ENCODE results near the gene DDC.

Gene DDC

GRCh38 chr7:50564640-50565558 is at the start of gene DDC:
Gene DDC, minus strand, starts transcription at chr7:50565405. Its CDS starts 21,320 bp downstream, at chr7:50544085.
- TF ChIP-seq YY1 (IDR thresholded peaks at IDR 0.05; ENCODE audit: low read depth) (no peak), REST (IDR thresholded peaks at IDR 0.05; ENCODE audit: low read depth) (no peak), MAX (IDR thresholded peaks at IDR 0.05) (no peak), CREB1 (IDR thresholded peaks at IDR 0.05; ENCODE audit: low read depth) (no peak), TAF1 (IDR thresholded peaks at IDR 0.05; ENCODE audit: low read depth) (no peak), TCF12 (IDR thresholded peaks at IDR 0.05; ENCODE audit: low read depth) (no peak), NFIC (IDR thresholded peaks at IDR 0.05) (no peak), ZBTB7A (IDR thresholded peaks at IDR 0.05; ENCODE audit: low read depth) (no peak), FOXM1 (IDR thresholded peaks at IDR 0.05; ENCODE audit: borderline replicate concordance, low read depth) (no peak), EGR1 (IDR thresholded peaks at IDR 0.05) (no peak)

GRCh38 chr7:50613473-50613872 is 48.3 kb upstream of the DDC start:
- no peak for TF ChIP-seq MAX (IDR thresholded peaks at IDR 0.05)
- no peak for TF ChIP-seq TEAD4 (IDR thresholded peaks at IDR 0.05)
- no peak for TF ChIP-seq EP300 (IDR thresholded peaks at IDR 0.05; ENCODE audit: borderline replicate concordance)
- TF ChIP-seq ZBTB7A (IDR thresholded peaks at IDR 0.05; ENCODE audit: low read depth): no peak
- no peak for TF ChIP-seq YY1 (IDR thresholded peaks at IDR 0.05; ENCODE audit: low read depth)
- no peak for TF ChIP-seq RAD21 (IDR thresholded peaks at IDR 0.05; ENCODE audit: low read depth)

- no peak for TF ChIP-seq EP300 (IDR thresholded peaks at IDR 0.05; ENCODE audit: borderline replicate concordance)
- TF ChIP-seq CEBPB (IDR thresholded peaks at IDR 0.05): no peak
- no peak for TF ChIP-seq FOXM1 (IDR thresholded peaks at IDR 0.05; ENCODE audit: borderline replicate concordance, low read depth)
- no peak for TF ChIP-seq TCF12 (IDR thresholded peaks at IDR 0.05; ENCODE audit: low read depth)
- TF ChIP-seq TEAD4 (IDR thresholded peaks at IDR 0.05): no peak
Observed at GRCh38 chr7:50612704-50613103, 47.5 kb upstream of the DDC start.

GRCh38 chr7:50610521-50611277 is 45.5 kb upstream of the DDC start:
- TF ChIP-seq EP300 (IDR thresholded peaks at IDR 0.05; ENCODE audit: borderline replicate concordance) (no peak), EGR1 (IDR thresholded peaks at IDR 0.05) (no peak), TAF1 (IDR thresholded peaks at IDR 0.05; ENCODE audit: low read depth) (no peak), NFIC (IDR thresholded peaks at IDR 0.05) (no peak), MAX (IDR thresholded peaks at IDR 0.05) (no peak), FOXM1 (IDR thresholded peaks at IDR 0.05; ENCODE audit: borderline replicate concordance, low read depth) (no peak), REST (IDR thresholded peaks at IDR 0.05; ENCODE audit: low read depth) (no peak), ZBTB7A (IDR thresholded peaks at IDR 0.05; ENCODE audit: low read depth) (no peak), TCF12 (IDR thresholded peaks at IDR 0.05; ENCODE audit: low read depth) (no peak), CEBPB (IDR thresholded peaks at IDR 0.05) (no peak), TEAD4 (IDR thresholded peaks at IDR 0.05) (no peak), USF1 (IDR thresholded peaks at IDR 0.05) (no peak), RAD21 (IDR thresholded peaks at IDR 0.05; ENCODE audit: low read depth) (no peak), YY1 (IDR thresholded peaks at IDR 0.05; ENCODE audit: low read depth) (no peak), CREB1 (IDR thresholded peaks at IDR 0.05; ENCODE audit: low read depth) (no peak)

GRCh38 chr7:50608196-50608906 is 43.1 kb upstream of the DDC start:
- no peak for TF ChIP-seq RAD21 (IDR thresholded peaks at IDR 0.05; ENCODE audit: low read depth)
- TF ChIP-seq FOXM1 (IDR thresholded peaks at IDR 0.05; ENCODE audit: borderline replicate concordance, low read depth): no peak
- no peak for TF ChIP-seq TAF1 (IDR thresholded peaks at IDR 0.05; ENCODE audit: low read depth)
- no peak for TF ChIP-seq NFIC (IDR thresholded peaks at IDR 0.05)
- TF ChIP-seq EGR1 (IDR thresholded peaks at IDR 0.05): no peak
- TF ChIP-seq CEBPB (IDR thresholded peaks at IDR 0.05): no peak
- TF ChIP-seq EP300 (IDR thresholded peaks at IDR 0.05; ENCODE audit: borderline replicate concordance): no peak
- TF ChIP-seq USF1 (IDR thresholded peaks at IDR 0.05): no peak
- TF ChIP-seq TCF12 (IDR thresholded peaks at IDR 0.05; ENCODE audit: low read depth): no peak
- no peak for TF ChIP-seq MAX (IDR thresholded peaks at IDR 0.05)
- TF ChIP-seq REST (IDR thresholded peaks at IDR 0.05; ENCODE audit: low read depth): no peak
- no peak for TF ChIP-seq TEAD4 (IDR thresholded peaks at IDR 0.05)
- TF ChIP-seq ZBTB7A (IDR thresholded peaks at IDR 0.05; ENCODE audit: low read depth): no peak
